Measurements from ENCODE around the gene SMIM8.
"Not testable (repeated sequence)": the region's sequence is repeated elsewhere in the genome, so short reads cannot be mapped to it uniquely, and the experiment has no call there.

The SMIM8 gene

GRCh38 chr6:87282743-87283142, 39.6 kb upstream of the SMIM8 start:
- TF ChIP-seq, protein P1, sequence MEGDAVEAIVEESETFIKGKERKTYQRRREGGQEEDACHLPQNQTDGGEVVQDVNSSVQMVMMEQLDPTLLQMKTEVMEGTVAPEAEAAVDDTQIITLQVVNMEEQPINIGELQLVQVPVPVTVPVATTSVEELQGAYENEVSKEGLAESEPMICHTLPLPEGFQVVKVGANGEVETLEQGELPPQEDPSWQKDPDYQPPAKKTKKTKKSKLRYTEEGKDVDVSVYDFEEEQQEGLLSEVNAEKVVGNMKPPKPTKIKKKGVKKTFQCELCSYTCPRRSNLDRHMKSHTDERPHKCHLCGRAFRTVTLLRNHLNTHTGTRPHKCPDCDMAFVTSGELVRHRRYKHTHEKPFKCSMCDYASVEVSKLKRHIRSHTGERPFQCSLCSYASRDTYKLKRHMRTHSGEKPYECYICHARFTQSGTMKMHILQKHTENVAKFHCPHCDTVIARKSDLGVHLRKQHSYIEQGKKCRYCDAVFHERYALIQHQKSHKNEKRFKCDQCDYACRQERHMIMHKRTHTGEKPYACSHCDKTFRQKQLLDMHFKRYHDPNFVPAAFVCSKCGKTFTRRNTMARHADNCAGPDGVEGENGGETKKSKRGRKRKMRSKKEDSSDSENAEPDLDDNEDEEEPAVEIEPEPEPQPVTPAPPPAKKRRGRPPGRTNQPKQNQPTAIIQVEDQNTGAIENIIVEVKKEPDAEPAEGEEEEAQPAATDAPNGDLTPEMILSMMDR (IDR thresholded peaks at IDR 0.05; ENCODE audit: control insufficient read depth, extremely low read depth, insufficient read depth), result no peak
- no peak for DNase-seq (ENCODE audit: low read depth)
- H3K4me3 ChIP-seq (ENCODE audit: low read depth, low read length), result no peak overlapping the region

DNA sequence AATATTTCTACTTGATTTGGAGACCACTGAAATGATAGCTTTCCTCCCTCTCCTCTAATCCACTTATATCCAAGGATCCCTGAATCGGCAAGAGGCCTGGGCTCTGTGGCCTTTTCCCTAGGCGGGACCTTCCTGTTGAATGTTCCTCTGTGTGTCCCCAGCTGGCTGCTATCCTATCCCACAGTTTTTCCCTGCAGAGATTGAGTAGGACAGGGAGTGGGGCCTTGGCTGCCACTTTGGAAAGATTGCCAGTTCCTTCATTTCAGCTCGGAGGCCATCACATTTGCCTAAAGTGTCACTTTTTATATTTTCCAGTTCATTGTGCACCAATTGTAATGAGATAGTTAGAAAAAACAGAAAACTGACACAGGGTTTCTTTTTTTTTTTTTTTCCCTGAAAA, 38.9 kb upstream of the SMIM8 start:
- TF ChIP-seq, protein P1 (IDR thresholded peaks at IDR 0.05; ENCODE audit: control insufficient read depth, extremely low read depth, insufficient read depth), result no peak
- no peak for DNase-seq (ENCODE audit: low read depth)

GRCh38 chr6:87287251-87287650, 35.1 kb upstream of the SMIM8 start:
- TF ChIP-seq, protein P1 (IDR thresholded peaks at IDR 0.05; ENCODE audit: control insufficient read depth, extremely low read depth, insufficient read depth), result no peak
- H3K4me3 ChIP-seq (ENCODE audit: low read depth, low read length), result no peak overlapping the region
- DNase-seq (ENCODE audit: low read depth), result no peak

More for the DNA sequence above, 38.9 kb upstream of the SMIM8 start:
- no peak overlapping the region for H3K4me3 ChIP-seq (ENCODE audit: low read depth, low read length)

DNA sequence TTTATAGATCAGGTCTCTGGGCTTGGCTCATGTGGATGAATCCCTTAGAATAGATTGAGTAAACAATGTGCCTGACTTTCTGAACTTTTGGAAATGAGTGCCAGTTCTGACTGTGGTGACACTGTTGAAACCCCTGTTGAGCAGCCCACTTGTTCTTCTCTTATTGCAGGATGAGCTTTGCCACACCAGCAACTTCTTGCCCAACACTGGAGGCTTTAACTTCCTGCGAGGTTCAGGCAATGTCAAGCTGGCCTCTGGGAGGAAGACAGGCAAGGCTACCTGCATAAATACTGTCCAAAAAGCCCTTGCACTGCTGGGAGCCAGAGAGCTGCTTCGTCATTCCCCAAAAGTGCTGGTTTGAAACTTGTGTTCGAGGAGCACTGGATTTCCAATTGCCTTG, 32.8 kb upstream of the SMIM8 start:
- no peak overlapping the region for H3K4me3 ChIP-seq (ENCODE audit: low read depth, low read length)
- DNase-seq (ENCODE audit: low read depth), result no peak
- TF ChIP-seq, protein P1 (IDR thresholded peaks at IDR 0.05; ENCODE audit: control insufficient read depth, extremely low read depth, insufficient read depth), result no peak

- no peak for DNase-seq (ENCODE audit: low read depth)
- TF ChIP-seq, protein P1 (IDR thresholded peaks at IDR 0.05; ENCODE audit: control insufficient read depth, extremely low read depth, insufficient read depth), result no peak
- no peak overlapping the region for H3K4me3 ChIP-seq (ENCODE audit: low read depth, low read length)
These were observed 30.5 kb upstream of the SMIM8 start for GRCh38 chr6:87291883-87292282.

DNA sequence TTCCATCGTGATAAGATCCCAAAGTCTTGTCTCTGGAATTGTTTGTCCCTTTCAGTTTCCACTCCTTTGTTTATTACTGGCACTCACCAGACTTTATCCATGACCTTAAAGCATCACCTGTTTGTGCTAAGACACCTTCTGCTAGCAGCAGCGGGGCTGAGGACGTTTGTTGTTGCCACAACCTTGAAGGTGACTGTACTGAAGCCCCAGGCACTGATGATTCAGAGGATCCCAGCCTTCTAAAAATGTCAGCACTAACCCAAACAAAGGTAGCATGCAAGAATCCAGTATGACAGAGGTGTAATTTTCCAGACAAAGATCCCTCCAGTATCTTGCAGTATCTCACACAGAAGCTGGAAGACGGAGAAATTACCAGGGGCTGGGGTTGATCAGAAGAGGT, 28.9 kb upstream of the SMIM8 start:
- no peak overlapping the region for H3K4me3 ChIP-seq (ENCODE audit: low read depth, low read length)
- DNase-seq (ENCODE audit: low read depth), result no peak
- TF ChIP-seq, protein P1 (IDR thresholded peaks at IDR 0.05; ENCODE audit: control insufficient read depth, extremely low read depth, insufficient read depth), result no peak

DNA sequence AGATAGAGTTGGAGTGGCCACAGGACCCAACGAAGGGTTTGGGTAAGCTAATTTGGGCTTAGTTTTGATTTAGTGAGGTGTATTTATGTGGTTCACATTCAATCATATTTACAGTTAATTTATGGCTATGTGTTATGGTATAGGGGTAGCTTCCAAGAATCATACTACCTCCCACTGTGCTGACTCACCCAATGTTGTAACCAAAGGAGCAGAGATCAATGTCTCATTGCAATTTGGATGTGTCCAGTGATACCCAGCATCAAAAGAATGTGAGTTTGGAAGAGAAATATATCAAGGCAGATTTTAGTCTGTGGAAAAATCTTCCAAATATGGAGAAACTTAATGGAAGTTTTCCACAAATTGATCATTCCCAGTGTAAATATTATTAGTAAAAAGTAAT, 25.3 kb upstream of the SMIM8 start:
- DNase-seq (ENCODE audit: low read depth), result no peak
- TF ChIP-seq, protein P1 (IDR thresholded peaks at IDR 0.05; ENCODE audit: control insufficient read depth, extremely low read depth, insufficient read depth), result no peak
- no peak overlapping the region for H3K4me3 ChIP-seq (ENCODE audit: low read depth, low read length)

DNA sequence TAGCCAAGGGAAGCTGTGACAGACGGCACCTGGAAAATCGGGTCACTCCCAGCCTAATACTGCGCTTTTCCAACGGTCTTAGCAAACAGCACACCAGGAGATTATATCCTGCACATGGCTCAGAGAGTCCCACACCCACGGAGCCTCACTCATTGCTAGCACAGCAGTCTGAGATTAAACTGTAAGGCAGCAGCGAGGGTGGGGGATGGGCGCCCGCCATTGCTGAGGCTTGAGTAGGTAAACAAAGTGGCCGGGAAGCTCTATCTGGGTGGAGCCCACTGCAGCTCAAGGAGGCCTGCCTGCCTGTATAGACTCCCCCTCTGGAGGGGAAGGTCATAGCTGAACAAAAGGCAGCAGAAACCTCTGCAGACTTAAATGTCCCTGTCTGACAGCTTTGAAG, 21.1 kb upstream of the SMIM8 start:
- not testable (repeated sequence) for DNase-seq (ENCODE audit: low read depth); H3K4me3 ChIP-seq (ENCODE audit: low read depth, low read length)

All from LNCaP clone FGC (cell line).